HepG2 (cell line): ENCODE data around the gene SF3B2. TPM values are rescaled to one million over a fixed set of nuclear protein-coding genes. Genes with fewer than 3 reads are reported as not detected.

Experiments used
- ARID2 ChIP-seq: sonication (generic); formaldehyde crosslinking; IDR thresholded peaks from 2 replicates; pipeline ENCODE4 v1.8.1; 2022; ENCODE audit warnings: mild to moderate bottlenecking, missing genetic modification reagents, borderline replicate concordance
- EED ChIP-seq: sonication (generic); formaldehyde crosslinking; IDR thresholded peaks from 2 replicates; pipeline ENCODE4 v1.5.0; 2020; ENCODE audit warnings: mild to moderate bottlenecking, missing genetic modification reagents
- HNF4G ChIP-seq, 2 experiments: sonication (generic) in 1 of 2; formaldehyde crosslinking in 1 of 2; IDR thresholded peaks; 2 replicates each; pipeline versions ENCODE4 v1.4.0 to v1.6.1; 2011 to 2020; ENCODE audit warnings: borderline replicate concordance in 2 of 2, low read depth in 2 of 2, mild to moderate bottlenecking in 2 of 2, low read length in 1 of 2, missing genetic modification reagents in 1 of 2, moderate library complexity in 1 of 2
- IRF2 ChIP-seq: IDR thresholded peaks from 2 replicates; pipeline ENCODE4 v1.6.1; 2018; ENCODE audit warnings: missing genetic modification reagents, missing compliant biosample characterization
- MED13 ChIP-seq: sonication (generic); formaldehyde crosslinking; IDR thresholded peaks from 2 replicates; pipeline ENCODE4 v1.5.0; 2020; ENCODE audit warnings: missing genetic modification reagents
- MIER2 ChIP-seq: IDR thresholded peaks from 2 replicates; pipeline ENCODE4 v1.6.1; 2016; ENCODE audit warnings: missing biosample characterization, missing genetic modification reagents
- PAXIP1 ChIP-seq: sonication (generic); formaldehyde crosslinking; conservative IDR thresholded peaks from 2 replicates; pipeline ENCODE4 v1.4.0; 2020; ENCODE audit warnings: mild to moderate bottlenecking, missing genetic modification reagents, moderate library complexity
- PITX1 ChIP-seq: sonication (generic); formaldehyde crosslinking; IDR thresholded peaks from 2 replicates; pipeline ENCODE4 v1.5.1; 2020; ENCODE audit warnings: mild to moderate bottlenecking, missing genetic modification reagents
- REL ChIP-seq: sonication (generic); formaldehyde crosslinking; conservative IDR thresholded peaks from 2 replicates; pipeline ENCODE4 v1.8.0; 2022; ENCODE audit warnings: mild to moderate bottlenecking, missing genetic modification reagents, moderate library complexity
- SIN3A ChIP-seq: IDR thresholded peaks from 2 replicates; pipeline ENCODE4 v1.6.1; 2011; ENCODE audit warnings: low read depth, mild to moderate bottlenecking, control low read depth, low read length, borderline replicate concordance
- SIX4 ChIP-seq: sonication (generic); formaldehyde crosslinking; IDR thresholded peaks from 2 replicates; pipeline ENCODE4 v1.4.0; 2020; ENCODE audit warnings: missing genetic modification reagents
- SNAI1 ChIP-seq: sonication (generic); formaldehyde crosslinking; IDR thresholded peaks from 2 replicates; pipeline ENCODE4 v1.5.0; 2020; ENCODE audit warnings: mild to moderate bottlenecking, missing genetic modification reagents, borderline replicate concordance
- ZEB1 ChIP-seq: IDR thresholded peaks from 2 replicates; pipeline ENCODE4 v1.6.1; 2012; ENCODE audit warnings: mild to moderate bottlenecking, low read depth, inconsistent platforms; ENCODE audit not compliant: insufficient replicate concordance
- ZFP82 ChIP-seq: sonication (generic); formaldehyde crosslinking; IDR thresholded peaks from 2 replicates; pipeline ENCODE4 v1.5.1; 2020; ENCODE audit warnings: mild to moderate bottlenecking, missing genetic modification reagents, borderline replicate concordance
- ZNF225 ChIP-seq: sonication (generic); formaldehyde crosslinking; IDR thresholded peaks from 2 replicates; pipeline ENCODE4 v1.4.0; 2020; ENCODE audit warnings: mild to moderate bottlenecking, missing genetic modification reagents
- ZNF263 ChIP-seq: sonication (generic); formaldehyde crosslinking; IDR thresholded peaks from 2 replicates; pipeline ENCODE4 v1.4.0; 2020; ENCODE audit warnings: missing genetic modification reagents
- ZNF788 ChIP-seq: sonication (generic); formaldehyde crosslinking; IDR thresholded peaks from 2 replicates; pipeline ENCODE4 v1.5.0; 2020; ENCODE audit warnings: mild to moderate bottlenecking, missing genetic modification reagents, borderline replicate concordance
- polyA plus RNA-seq, 8 experiments: library from polyadenylated mRNA; depleted of rRNA in 3 of 8; stranded (reverse) in 7 of 8; unstranded in 1 of 8; fragments of >200 nt; fragmentation: Illumina TruSeq in 4 of 8; extraction: Trizol in 4 of 8; gene quantifications; 2 replicates each; pipeline versions ENCODE4 v1.2.1 to v1.2.3, GENCODE V29; 2011 to 2016; ENCODE audit warnings: low read depth in 4 of 8, missing spikeins in 1 of 8, mixed read lengths in 1 of 8; ENCODE audit not compliant: insufficient read depth in 1 of 8
- total RNA-seq, 5 experiments: library from RNA; depleted of rRNA; stranded (reverse); fragments of >200 nt; fragmentation: Illumina TruSeq; extraction: Trizol; gene quantifications; 2 replicates each; pipeline ENCODE4 v1.2.3, GENCODE V29; 2016; ENCODE audit warnings: low read depth in 1 of 5
- TF ChIP-seq, protein P1 (sequence below): sonication (generic); formaldehyde crosslinking; IDR thresholded peaks from 2 replicates; pipeline ENCODE4 v1.5.0; 2020; ENCODE audit warnings: missing genetic modification reagents
- TF ChIP-seq, protein P2 (sequence below): sonication (generic); formaldehyde crosslinking; IDR thresholded peaks from 2 replicates; pipeline ENCODE4 v1.8.0; 2022; ENCODE audit warnings: mild to moderate bottlenecking, missing genetic modification reagents; ENCODE audit not compliant: insufficient replicate concordance
- TF ChIP-seq, protein P3 (sequence below): sonication (generic); formaldehyde crosslinking; IDR thresholded peaks from 2 replicates; pipeline ENCODE4 v1.4.0; 2020; ENCODE audit warnings: missing genetic modification reagents

SF3B2 gene
- total and polyA plus RNA-seq, 2 of the 13 experiments (the other 11 are each of a cell fraction or from before 2014, with no cell fraction given): 70.4 to 153 TPM

- TF ChIP-seq MIER2 (peak; percentile 14; the same call in 1 of the 2 replicates), MED13 (CRISPR knock-in tag) (0 out of 2 replicates have a peak, but pooled peaks have one; percentile 16), PITX1 (CRISPR knock-in tag) (peak; percentile 8; the same call in 1 of the 2 replicates), REL (CRISPR knock-in tag) (peak; percentile 30; the same call in 1 of the 2 replicates), PAXIP1 (CRISPR knock-in tag) (peak; percentile 72), SIX4 (CRISPR knock-in tag) (no peak), ZNF225 (CRISPR knock-in tag) (peak; percentile 84), ZEB1 (peak; percentile 76), ZNF263 (CRISPR knock-in tag) (no peak; the same call in 1 of the 2 replicates), ZNF788 (CRISPR knock-in tag) (peak; percentile 80; the same call in 1 of the 2 replicates), IRF2 (CRISPR knock-in tag) (peak; percentile 86), EED (CRISPR knock-in tag) (peak; percentile 22; the same call in 1 of the 2 replicates), SIN3A (peak; percentile 59; the same call in 1 of the 2 replicates), HNF4G (IDR thresholded peaks at IDR 0.05; ENCODE audit: borderline replicate concordance, low read depth, low read length) (no peak), HNF4G (CRISPR knock-in tag; IDR thresholded peaks at IDR 0.05; ENCODE audit: borderline replicate concordance, low read depth) (peak; percentile 62; the same call in 1 of the 2 replicates), ARID2 (CRISPR knock-in tag) (peak; percentile 62; the same call in 1 of the 2 replicates), SNAI1 (0 out of 2 replicates have a peak, but pooled peaks have one; percentile 31), ZFP82 (CRISPR knock-in tag) (peak; percentile 92)
- TF ChIP-seq, protein P1, sequence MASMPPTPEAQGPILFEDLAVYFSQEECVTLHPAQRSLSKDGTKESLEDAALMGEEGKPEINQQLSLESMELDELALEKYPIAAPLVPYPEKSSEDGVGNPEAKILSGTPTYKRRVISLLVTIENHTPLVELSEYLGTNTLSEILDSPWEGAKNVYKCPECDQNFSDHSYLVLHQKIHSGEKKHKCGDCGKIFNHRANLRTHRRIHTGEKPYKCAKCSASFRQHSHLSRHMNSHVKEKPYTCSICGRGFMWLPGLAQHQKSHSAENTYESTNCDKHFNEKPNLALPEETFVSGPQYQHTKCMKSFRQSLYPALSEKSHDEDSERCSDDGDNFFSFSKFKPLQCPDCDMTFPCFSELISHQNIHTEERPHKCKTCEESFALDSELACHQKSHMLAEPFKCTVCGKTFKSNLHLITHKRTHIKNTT: no peak
- TF ChIP-seq, protein P2, sequence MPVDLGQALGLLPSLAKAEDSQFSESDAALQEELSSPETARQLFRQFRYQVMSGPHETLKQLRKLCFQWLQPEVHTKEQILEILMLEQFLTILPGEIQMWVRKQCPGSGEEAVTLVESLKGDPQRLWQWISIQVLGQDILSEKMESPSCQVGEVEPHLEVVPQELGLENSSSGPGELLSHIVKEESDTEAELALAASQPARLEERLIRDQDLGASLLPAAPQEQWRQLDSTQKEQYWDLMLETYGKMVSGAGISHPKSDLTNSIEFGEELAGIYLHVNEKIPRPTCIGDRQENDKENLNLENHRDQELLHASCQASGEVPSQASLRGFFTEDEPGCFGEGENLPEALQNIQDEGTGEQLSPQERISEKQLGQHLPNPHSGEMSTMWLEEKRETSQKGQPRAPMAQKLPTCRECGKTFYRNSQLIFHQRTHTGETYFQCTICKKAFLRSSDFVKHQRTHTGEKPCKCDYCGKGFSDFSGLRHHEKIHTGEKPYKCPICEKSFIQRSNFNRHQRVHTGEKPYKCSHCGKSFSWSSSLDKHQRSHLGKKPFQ (CRISPR knock-in tag): peak; percentile 88
- TF ChIP-seq, protein P3, sequence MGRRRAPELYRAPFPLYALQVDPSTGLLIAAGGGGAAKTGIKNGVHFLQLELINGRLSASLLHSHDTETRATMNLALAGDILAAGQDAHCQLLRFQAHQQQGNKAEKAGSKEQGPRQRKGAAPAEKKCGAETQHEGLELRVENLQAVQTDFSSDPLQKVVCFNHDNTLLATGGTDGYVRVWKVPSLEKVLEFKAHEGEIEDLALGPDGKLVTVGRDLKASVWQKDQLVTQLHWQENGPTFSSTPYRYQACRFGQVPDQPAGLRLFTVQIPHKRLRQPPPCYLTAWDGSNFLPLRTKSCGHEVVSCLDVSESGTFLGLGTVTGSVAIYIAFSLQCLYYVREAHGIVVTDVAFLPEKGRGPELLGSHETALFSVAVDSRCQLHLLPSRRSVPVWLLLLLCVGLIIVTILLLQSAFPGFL (CRISPR knock-in tag): 0 out of 2 replicates have a peak, but pooled peaks have one; percentile 36
Observed at GRCh38 chr11:66051766-66052663, at the start of gene SF3B2 (continued).
